Parathyroid adenoma (tissue), 2 donors: Measurements from ENCODE around the gene SDE2.

ENCODE experiments used
- H2AFZ ChIP-seq: fragments of 300-600 bp; sonication (generic); one replicate; pipeline ENCODE4 v1.7.0; 2017; ENCODE audit warnings: antibody characterized with exemption, mild to moderate bottlenecking
- H3K27ac ChIP-seq: fragments of 300-600 bp; sonication (generic); one replicate; pipeline ENCODE4 v1.7.0; 2017
- H3K27me3 ChIP-seq: fragments of 300-600 bp; sonication (generic); one replicate; pipeline ENCODE4 v1.7.0; 2017; ENCODE audit warnings: low read length; ENCODE audit not compliant: control insufficient read depth, insufficient read depth
- H3K36me3 ChIP-seq: fragments of 300-600 bp; sonication (generic); one replicate; pipeline ENCODE4 v1.7.0; 2017; ENCODE audit warnings: low read length; ENCODE audit not compliant: control insufficient read depth, insufficient read depth
- H3K4me1 ChIP-seq: fragments of 300-600 bp; sonication (generic); one replicate; pipeline ENCODE4 v1.7.0; 2017; ENCODE audit warnings: control low read depth
- H3K4me2 ChIP-seq: fragments of 300-600 bp; sonication (generic); one replicate; pipeline ENCODE4 v1.7.0; 2017; ENCODE audit warnings: low read length
- H3K4me3 ChIP-seq: fragments of 300-600 bp; sonication (generic); one replicate; pipeline ENCODE4 v1.7.0; 2017; ENCODE audit warnings: low read depth, low read length
- H3K79me2 ChIP-seq: fragments of 300-600 bp; sonication (generic); one replicate; pipeline ENCODE4 v1.7.0; 2017; ENCODE audit warnings: control low read depth
- H3K9ac ChIP-seq: fragments of 300-600 bp; sonication (generic); one replicate; pipeline ENCODE4 v1.7.0; 2017; ENCODE audit warnings: mild to moderate bottlenecking
- H3K9me3 ChIP-seq: fragments of 300-600 bp; sonication (generic); one replicate; pipeline ENCODE4 v1.7.0; 2017; ENCODE audit warnings: low read length; ENCODE audit not compliant: control insufficient read depth
- CTCF ChIP-seq: fragments of 300-600 bp; sonication (generic); IDR thresholded peaks from one replicate; pipeline ENCODE4 v1.7.0; 2017; ENCODE audit warnings: antibody characterized with exemption, mild to moderate bottlenecking
- donor health status: primary hyperparathyroidism.

SDE2 gene

GRCh38 chr1:225934711-225935110 lies 64.4 kb downstream of the SDE2 start:
- H3K4me1 ChIP-seq = no peaks in the 10 kb centered on the region
- H3K27ac ChIP-seq = no peak overlapping the region

DNA sequence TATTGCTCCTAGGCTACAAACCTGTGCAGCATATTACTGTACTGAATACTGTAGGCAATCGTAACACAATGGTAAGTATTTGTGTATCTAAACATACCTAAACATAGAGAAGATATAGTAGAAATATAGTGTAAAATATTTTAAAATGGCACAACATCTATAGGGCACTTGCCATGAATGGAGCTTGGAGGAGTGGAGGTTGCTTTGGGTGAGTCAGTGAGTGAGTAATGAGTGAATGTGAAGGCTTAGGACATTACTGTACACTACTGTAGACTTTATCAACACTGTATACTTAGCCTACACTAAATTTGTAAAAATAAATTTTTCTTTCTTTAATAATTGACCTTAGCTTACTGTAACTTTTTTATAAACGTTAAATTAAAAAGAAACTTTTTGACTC lies 66.1 kb downstream of the SDE2 start:
- no peaks in the 10 kb centered on the region for H3K36me3 ChIP-seq
- H3K4me1 ChIP-seq = no peaks in the 10 kb centered on the region
- no peak for TF ChIP-seq CTCF
- no peaks in the 10 kb centered on the region for H3K9me3 ChIP-seq
- no peak overlapping the region for H3K27ac ChIP-seq
- H2AFZ ChIP-seq = no peak overlapping the region
- H3K9ac ChIP-seq = no peak overlapping the region
- H3K4me2 ChIP-seq = no peak overlapping the region
- no peak overlapping the region for H3K4me3 ChIP-seq
- no peaks in the 10 kb centered on the region for H3K79me2 ChIP-seq
- H3K27me3 ChIP-seq = no peaks in the 10 kb centered on the region

More at GRCh38 chr1:225934711-225935110, 64.4 kb downstream of the SDE2 start:
- no peak for TF ChIP-seq CTCF
- Histone ChIP-seq H3K4me2 (no peak overlapping the region), H2AFZ (no peak overlapping the region), H3K79me2 (no peaks in the 10 kb centered on the region), H3K27me3 (no peaks in the 10 kb centered on the region), H3K9me3 (no peaks in the 10 kb centered on the region), H3K4me3 (no peak overlapping the region), H3K36me3 (no peaks in the 10 kb centered on the region), H3K9ac (no peak overlapping the region)
